Amygdala (tissue), 56 donors: ENCODE measurements around the gene ANKRD60.

Source experiments
- DNase-seq, 56 donors: peaks; one replicate each; lab custom pipeline; 2025; lab: John Stamatoyannopoulos, UW

The ANKRD60 gene

DNA sequence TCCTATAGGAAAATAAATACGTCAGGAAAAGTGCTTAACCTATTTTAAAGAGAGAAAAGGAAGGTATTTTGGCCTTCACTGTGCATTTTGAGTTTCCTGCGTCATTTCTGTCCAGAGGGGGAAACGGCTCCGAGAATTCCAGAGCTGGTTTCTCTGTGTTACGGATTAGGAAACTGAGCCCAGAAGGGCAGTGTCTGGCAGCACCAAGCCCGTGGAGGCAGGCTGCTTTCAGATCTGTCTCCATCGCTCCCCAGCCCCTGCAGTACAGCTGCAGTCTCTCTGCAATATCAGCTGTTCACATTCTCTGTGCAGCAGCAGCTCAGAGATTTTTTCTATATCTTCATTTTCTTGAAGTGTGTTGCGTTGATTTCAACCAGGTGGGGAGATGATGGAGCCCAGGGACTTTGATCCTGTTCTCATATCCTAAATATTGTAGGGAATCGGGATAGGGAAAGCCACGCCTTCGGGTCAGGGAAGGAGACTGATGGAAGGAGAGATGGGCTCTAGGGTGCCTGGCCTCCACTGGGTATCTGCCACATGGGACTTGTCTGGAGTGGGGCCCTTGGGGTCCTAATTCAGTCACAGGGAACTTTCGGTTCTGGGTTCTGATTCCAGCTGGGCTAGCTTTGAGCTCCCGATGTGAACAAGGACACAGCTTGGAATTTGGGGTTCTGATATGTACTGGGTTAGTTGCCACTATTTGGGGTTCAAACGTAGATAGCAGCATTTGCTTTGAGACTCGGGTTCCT, 2.8 kb downstream of the ANKRD60 start:
- peak in 1 of 56 donors; percentile 5 for DNase-seq

DNA sequence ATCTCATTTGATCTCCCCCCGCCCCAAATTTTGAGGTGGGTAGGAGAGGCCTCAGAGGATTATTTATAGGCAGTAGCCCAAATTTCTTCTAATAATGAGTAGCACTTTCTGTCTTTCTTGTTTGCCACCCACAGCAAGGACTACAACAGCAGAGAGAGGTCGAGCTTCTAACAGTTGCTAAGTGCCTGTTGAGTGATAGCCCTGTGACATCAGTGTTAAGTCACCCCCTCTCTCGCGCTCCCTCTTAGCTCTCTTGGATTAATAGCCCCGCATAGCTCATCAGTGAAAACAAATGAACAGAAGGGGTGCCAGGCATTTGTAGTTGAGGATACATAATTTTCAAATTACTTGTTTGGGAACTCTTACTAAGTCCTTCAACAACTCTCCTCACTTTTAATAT, 3.5 kb downstream of the ANKRD60 start:
- DNase-seq, result no peak

DNA sequence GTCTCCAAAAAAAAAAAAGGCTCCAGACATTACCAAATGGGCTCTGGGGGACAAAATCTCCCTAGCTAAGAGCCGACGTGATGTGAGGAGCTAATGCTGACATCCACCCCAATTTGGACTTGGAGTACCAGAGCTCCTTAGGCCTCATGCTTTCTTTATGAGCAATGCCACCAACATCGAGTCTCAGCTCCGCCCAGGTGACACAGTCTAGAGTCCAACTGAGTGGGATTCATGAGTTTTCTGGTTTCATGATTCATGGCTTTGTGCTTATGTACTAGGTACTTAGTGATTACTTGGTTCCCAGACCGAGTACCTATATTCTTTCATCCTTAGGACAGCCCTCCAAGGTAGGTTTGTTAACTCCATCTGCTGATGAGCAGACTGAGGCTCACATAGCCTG, 4.4 kb downstream of the ANKRD60 start:
- no peak for DNase-seq

DNA sequence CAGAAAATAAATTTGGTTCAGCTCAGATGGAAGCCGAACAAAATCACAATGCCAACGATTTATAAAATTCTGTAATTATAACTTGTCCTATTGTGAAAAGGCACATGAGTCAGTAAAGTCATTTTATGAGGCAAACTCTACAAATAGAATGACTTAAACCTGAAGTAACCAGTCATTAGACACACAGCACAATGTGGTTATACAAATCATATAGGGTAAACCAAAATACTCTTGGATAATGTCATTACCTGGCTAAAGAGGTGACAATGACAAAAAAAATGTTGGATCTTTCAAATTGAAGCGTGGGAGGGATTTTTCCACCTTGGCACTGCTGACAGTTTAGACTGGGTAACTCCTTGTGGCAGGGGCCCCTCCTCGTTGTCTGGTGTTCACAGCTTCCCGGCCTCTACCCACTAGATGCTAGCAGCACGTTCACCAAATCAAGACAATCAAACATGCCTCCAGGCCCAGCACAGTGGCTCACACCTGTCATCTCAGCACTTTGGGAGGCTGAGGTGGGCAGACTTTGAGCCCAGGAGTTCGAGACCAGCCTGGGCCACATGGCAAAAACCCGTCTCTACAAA, 5.0 kb downstream of the ANKRD60 start:
- DNase-seq, result no peak

DNA sequence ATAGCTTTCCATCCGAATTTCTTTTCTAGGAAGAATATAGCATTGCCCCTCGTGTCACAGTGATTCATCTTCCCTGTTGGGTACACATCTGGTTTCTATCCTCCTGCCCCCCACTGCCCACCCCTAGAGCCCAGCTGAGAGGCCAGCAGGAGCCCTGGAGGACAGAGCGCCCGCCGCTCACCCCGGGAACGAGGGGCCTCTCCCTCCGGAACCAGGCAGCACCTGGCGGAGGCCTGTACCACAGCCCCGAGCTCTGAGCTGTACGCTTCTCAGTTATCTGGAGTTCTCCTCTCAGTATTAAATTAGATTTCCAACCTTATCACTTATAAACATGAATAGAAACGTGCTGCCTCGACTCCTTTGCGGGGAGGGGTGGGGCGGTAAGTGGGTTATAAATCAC, 6.0 kb downstream of the ANKRD60 start:
- DNase-seq, result no peak

DNA sequence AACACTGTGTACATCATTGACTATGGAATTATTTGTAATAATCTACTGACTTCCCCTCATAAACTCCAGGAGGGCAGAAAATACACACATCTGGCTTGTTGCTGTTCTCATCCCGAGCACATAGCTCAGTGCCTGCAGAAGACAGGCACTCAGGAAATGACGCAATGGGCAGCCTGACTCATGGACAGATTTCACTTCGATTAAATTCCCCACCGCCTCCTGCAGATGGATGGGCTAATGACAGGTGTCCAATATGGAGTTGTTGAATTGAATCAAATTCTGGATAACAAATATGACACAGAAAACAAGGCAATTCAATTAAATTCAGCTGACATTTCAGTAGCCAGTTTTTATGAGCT, 9.1 kb downstream of the ANKRD60 start:
- DNase-seq, result no peak

DNA sequence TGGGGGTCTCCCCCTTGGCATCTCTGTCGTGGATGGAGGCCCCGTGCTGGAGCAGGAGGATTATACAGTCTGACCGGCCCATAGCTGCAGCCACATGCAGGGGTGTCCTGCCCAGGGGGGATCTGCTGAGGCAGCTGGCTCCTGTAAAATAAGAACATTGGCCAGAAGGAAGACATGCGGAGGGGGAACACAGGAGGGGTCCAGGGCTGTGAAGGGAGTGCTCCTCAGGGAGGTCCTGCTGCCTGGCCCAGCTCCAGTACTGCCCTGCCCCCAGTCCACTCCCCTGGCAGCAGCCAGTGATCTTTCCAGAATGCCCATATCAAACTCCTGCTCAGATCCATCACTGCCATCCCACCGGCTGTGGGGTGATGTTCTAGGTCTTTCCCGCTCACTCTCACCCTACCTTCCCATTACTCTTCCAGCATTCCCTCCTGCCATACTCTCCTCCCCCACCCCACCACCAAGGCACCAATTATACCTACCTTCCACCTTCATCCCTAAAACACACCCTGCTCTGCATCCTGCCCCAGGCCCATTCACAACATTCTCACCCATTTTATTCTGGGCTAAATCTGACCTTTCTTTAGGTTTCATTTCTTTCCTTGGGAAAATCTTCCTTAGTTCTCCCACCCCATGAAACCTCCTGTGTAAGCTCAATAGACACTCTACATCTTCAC, 9.7 kb downstream of the ANKRD60 start:
- no peak for DNase-seq

DNA sequence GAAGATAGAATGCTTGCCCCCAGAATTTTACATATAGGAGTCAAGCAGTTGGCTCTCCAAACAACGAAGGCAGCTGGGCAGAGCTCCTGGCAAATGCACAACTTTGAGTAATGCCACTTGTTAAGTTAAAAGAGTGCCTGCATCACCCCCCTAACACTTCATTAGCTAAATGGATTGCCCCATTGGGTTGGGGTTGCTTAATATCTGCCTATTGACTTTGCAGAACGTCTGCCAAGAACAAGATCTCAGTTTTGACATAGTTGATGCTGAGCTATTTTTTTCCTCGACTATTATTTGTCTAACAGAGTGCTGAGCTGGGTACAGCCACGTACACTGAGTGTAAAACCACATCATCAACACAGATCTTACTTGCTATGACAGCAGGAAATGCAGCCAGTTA, 12.1 kb downstream of the ANKRD60 start:
- DNase-seq, result no peak

DNA sequence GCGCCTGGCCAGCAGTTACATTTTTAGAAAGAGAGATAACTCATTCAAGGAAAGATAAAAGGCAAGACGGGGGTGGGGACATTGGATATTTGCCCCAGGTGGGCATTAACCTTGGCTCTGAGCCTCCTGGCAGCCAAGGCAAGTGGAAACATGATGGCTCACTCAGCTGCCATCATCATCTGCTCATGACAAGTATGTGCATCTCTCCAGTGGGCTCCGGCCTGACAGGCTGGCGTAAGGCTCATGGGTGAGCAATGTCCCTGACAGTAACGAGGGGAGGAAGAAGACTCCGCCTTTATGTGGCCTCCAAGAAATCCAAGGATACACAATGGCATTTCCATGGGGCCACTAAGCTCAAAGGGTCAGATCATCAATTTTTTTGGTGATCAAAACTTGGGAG, 13.3 kb downstream of the ANKRD60 start:
- no peak for DNase-seq

DNA sequence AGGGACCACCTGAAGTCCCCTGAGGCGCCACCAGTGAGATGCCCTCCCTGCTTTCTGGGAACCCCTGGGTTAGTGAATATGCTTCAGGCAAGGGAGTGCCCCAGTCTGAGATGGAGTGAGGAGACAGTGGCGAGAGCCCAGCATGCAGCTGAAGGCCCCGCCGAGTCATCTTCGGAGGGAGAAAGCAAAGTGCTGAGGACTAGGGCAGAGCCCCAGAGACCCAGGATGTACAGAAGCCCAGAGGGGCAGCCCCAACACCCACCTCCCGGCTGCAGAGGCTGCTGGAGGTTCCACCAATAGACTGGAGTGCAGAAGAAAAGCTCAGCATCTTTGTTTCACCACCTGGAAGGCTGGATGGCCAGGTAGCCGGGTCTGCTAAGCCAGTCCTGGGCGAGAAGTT, 14.1 kb downstream of the ANKRD60 start:
- no peak for DNase-seq

DNA sequence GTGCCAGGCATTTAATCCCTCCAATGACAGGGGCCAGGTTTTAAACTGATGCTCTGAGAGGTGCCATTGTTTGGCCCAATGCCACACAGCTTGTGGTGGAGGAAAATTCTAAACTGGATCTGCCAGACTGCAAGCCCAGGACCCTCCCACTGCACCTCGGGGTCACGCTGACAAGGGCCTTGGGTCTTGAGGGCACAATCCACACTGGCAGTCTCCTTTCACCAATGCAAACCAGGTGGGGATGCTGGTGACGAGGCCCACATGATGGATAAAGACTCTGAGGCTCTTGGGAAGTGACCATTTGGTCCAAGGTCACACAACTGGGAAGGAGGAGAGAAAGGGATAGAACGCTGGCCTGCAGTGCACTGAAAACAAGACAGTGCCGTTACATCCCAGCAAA, 14.7 kb downstream of the ANKRD60 start:
- DNase-seq, result no peak

DNA sequence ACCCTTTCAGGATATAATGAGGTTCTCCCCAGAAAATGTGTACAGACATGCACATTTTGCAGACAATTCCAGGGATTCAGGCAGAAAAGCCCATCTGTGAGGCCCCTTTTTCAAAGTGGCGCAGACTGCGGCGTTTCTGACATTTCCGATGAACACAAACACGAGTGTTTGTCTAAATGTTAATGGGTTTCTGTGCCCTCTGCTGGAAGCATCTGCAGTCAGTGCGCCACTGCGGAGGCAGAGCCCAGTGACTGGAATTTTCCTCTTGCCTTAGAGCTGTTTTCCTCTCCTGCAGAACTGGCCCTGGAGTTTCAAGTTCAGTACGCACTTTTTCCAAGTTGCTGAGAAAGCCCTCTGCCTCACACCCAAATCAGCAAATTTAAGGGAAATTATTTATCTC, 15.3 kb downstream of the ANKRD60 start:
- DNase-seq, result peak in 49 of 56 donors; percentile 7 to 79 (median 38)

DNA sequence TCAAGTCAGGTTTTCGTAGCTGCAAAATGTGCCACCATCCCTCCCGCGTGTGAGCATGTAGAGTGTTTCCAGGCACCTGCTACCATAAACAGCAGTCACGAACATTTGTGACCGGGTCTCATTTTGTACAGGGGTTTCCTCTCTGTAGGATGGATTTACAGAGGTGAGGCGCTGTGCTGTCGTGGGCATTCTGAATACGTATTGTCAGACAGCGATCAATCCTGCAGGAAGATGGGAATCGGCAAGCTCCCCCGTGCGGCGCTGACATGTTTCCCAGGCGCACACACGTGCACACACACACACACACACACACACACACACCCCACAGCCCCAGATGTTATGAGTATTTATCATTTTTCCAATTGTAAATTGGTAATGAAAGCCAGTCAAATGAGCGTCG, 15.8 kb downstream of the ANKRD60 start:
- no peak for DNase-seq

DNA sequence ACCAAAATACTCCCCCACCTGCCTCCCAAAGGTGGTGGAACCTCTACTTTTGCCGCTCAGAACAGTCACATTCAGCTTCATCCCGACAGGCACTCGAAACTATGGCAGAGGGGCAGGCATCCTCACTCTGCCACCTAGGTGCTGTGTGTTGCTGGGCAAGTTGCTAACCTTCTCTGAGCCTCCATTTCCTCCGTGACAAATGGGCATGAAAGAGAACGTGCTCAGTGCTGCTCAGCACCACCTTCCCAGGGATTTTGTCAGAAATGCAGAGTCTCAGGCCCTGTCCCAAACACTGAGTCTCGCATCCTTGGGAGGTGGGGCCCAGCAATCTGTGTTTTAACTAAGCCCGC, 18.1 kb downstream of the ANKRD60 start:
- DNase-seq, result no peak

DNA sequence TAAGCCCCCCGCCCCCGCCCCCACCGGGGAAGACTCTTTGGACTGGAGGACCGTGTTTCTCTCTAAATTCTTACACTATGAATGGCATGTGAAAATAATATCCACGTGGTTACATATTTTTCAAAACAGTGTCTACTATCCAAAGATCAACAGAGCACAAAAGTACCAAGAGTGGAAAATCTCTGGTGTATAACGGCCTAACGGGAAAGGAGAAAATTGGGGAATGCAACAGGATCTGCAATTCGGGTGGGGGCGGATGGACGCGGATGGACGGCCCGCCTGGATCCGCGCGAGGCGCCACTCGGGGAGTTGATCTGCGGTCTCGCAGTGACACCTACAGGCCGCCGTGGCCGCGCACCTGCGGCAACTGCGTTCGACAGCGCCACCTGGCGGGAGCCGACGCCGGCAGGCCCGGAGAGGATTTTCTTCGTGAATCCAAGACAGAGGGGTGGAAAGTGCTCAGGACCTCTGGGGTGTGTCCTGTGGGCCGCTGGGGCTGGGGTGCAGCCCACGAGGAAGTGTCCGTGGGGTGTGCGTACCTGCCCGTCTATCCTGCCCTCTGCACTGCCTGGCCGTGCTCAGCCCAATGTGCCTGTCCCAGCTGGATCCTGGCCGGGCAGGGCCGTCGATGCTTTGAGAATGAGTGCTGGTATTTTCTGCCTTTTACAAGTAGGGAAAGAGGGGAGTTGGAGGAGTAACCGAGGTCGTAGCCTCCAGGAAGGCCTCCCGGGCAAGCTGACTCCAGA, 18.6 kb downstream of the ANKRD60 start:
- DNase-seq, result peak in 55 of 56 donors; percentile 7 to 90 (median 57)

DNA sequence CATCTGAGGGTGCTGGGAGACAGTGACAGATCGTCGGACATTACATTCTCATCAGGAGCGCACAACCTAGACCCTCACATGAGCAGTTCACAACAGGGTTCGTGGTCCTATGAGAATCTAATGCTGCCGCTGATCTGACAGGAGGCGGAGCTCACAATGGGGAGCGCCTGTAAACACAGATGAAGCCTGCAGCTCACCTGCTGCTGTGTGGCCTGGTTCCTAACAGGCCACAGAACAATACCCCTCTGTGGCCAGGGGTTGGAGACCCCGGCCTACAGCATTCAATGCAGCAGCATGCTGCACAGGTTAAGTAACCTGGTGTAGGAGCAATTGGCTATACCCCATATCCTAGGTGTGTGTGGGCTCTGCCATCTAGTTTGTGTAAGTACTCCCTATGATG, 19.5 kb downstream of the ANKRD60 start:
- DNase-seq, result no peak

DNA sequence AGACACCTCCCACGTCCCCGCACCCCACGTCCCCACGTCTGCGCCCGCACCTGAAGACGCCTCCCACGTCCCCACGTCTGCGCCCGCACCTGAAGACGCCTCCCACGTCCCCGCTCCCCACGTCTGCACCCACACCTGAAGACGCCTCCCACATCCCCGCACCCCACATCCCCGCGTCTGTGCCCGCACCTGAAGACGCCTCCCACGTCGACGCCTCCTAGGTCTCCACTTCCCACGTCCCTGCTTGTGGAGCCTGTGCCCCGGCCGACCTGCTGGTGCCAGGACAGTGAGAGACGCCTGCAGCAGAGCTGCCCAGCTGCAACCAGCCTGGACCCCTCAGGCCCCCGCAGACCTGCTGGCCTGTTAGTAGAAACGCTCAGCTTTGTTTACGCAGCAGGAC, 22.6 kb downstream of the ANKRD60 start:
- no peak for DNase-seq

DNA sequence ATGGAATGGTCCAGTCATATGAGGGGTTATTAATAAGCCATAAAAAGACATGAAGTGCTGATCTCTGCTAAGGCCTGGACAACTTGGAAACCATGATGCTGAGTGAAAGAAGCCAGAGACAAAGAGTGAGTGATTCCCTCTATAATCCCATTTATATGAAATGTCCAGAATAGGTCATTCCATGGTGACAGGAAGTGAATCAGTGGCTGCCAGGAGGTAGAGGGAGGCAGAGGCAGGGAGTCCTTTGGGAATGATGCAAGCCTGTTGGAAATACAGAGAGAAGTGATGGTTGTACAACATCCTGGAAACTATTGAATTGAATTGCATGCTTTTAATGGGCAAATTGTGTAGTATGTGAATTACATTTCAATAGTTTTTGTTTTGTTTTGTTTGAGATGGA, 26.4 kb downstream of the ANKRD60 start:
- no peak for DNase-seq

DNA sequence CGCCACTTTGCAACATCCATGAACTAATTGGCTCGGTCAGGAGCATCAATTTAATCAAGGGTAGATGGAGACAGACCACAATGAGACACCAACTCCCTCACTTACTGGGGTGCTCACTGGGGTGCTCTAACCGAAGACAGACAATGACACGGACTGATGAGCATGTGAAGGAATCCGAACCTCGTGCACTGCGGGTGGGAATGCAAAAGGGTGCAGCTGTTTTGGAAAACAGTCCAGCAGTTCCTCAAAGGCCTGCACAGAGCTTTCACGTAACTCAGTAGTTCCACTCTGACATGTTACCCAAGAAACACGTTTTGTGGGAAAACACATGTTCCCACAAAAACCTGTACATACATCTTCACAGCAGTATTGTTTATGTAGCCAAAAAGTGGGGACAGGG, 26.8 kb downstream of the ANKRD60 start:
- no peak for DNase-seq

DNA sequence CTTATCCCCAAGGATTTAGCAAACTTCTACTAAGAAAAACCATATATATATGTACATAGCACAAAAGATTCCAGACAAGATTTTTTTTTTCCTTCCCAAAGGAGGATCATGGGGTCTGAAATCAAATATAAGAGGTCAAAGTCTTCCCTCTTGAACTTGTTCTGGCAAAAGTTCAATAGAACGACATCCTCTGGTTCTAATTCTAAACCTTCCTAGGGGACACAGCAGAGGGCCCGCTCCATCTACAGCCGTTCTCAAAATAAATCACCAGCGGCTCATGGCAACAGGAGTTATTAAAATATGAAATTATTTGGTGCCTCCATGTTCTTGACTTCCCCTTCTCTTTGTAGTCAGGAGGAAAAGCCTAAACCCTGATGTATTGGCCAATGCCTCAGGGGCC, 29.0 kb downstream of the ANKRD60 start:
- no peak for DNase-seq

DNA sequence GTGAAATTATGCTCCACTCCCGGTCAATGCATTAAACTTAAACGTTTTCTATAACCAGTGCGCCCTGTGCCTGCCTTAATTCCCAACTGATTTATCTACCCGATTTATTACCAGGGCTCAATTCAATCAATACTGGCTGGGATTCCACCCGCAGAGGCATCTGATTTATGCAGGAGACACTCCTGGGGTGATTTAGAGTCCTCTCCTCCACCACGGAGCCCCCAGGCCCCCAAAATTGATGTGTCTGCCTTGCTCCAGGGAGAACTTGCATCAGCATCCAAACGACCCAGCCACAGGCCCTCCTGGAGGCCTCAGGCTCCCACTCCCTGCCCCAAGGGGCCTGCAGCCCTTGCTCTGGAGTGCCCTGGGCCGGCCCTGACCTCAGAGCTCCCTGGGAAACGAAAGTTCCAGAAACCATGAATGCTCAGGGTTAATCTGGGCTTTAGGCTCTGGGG, 29.5 kb downstream of the ANKRD60 start:
- no peak for DNase-seq
